ENCODE results near the gene PLCB1. TPM values are rescaled to one million over a fixed set of nuclear protein-coding genes. Genes with fewer than 3 reads are reported as not detected.

PLCB1 gene
- total and polyA plus RNA-seq, 4 donors, result 1.6 to 43.8 (median 6.1) TPM

GRCh38 chr20:8912731-8913130, 780.7 kb downstream of the PLCB1 start:
- Histone ChIP-seq H3K4me1 (ENCODE audit: control insufficient read depth in 5 of 5, insufficient read depth in 5 of 5, low read length in 5 of 5) (no peaks in the 10 kb centered on the region), H3K4me3 (no peak overlapping the region), H3K9me3 (ENCODE audit: control insufficient read depth in 4 of 4, insufficient read depth in 3 of 4, low read length in 3 of 4) (peaks cover 0 to 2% (median 0%) of the 10 kb centered on the region in 4 donors), H3K36me3 (ENCODE audit: control insufficient read depth in 4 of 4, insufficient read depth in 4 of 4, low read length in 4 of 4) (no peaks in the 10 kb centered on the region), H3K9ac (ENCODE audit: insufficient read depth in 1 of 2, low read length in 2 of 2) (no peak overlapping the region), H3K27ac (ENCODE audit: low read depth in 1 of 2, low read length in 1 of 2) (no peak overlapping the region), H3K27me3 (ENCODE audit: control insufficient read depth in 3 of 3, insufficient read depth in 3 of 3, low read length in 2 of 3) (no peaks in the 10 kb centered on the region)
- TF ChIP-seq, protein P1, sequence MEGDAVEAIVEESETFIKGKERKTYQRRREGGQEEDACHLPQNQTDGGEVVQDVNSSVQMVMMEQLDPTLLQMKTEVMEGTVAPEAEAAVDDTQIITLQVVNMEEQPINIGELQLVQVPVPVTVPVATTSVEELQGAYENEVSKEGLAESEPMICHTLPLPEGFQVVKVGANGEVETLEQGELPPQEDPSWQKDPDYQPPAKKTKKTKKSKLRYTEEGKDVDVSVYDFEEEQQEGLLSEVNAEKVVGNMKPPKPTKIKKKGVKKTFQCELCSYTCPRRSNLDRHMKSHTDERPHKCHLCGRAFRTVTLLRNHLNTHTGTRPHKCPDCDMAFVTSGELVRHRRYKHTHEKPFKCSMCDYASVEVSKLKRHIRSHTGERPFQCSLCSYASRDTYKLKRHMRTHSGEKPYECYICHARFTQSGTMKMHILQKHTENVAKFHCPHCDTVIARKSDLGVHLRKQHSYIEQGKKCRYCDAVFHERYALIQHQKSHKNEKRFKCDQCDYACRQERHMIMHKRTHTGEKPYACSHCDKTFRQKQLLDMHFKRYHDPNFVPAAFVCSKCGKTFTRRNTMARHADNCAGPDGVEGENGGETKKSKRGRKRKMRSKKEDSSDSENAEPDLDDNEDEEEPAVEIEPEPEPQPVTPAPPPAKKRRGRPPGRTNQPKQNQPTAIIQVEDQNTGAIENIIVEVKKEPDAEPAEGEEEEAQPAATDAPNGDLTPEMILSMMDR (IDR thresholded peaks at IDR 0.05; ENCODE audit: control extremely low read depth, extremely low read depth), result no peak
- DNase-seq (no peak), ATAC-seq (ENCODE audit: insufficient read depth, low FRiP score) (no peak)
- WGBS, 2 donors, result 68 to 74% methylated on average over 3 of the region's 3 CpGs

DNA sequence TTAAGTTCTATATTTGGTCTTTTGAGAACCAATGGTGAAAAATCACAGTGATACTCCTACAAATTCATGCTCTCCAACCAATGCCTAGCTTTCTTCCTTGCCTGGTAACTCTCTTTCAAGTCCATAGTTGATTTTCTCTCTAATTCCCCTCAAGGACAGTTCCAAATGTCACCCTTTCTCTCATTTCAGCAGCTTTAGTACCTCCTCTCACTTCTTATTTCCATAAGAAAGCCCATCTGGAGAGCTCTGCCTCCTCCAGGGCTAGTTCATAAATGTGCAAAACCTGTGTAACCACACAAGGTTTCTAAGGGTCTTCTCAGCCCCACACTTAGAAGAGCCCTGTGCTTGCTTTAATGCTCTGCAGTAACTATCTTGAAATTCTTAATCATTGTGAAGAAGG, 781.4 kb downstream of the PLCB1 start:
- DNase-seq (no peak), ATAC-seq (ENCODE audit: insufficient read depth, low FRiP score) (no peak)
- no peaks in the 10 kb centered on the region for H3K36me3 ChIP-seq (ENCODE audit: control insufficient read depth in 4 of 4, insufficient read depth in 4 of 4, low read length in 4 of 4)

DNA sequence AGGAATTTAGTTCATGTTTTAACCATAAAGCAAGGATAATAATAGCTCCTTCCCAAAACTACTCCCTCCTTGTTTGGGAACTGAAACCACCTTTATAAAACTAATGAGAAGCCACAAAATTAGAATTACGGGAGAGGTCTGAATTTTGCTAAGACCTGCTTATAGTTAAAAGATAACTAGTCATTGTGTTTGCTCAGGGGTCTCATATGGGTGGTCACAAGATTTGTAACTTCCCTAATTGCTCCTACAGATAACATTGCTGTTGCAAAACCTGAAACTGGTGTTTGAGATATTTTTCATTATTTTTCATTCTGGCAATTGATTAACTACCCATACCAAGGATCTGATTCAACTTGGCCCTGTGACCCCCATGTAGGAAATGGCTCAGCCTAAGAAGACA, 782.4 kb downstream of the PLCB1 start:
- no peaks in the 10 kb centered on the region for H3K27me3 ChIP-seq (ENCODE audit: control insufficient read depth in 3 of 3, insufficient read depth in 3 of 3, low read length in 2 of 3)
- H3K36me3 ChIP-seq (ENCODE audit: control insufficient read depth in 4 of 4, insufficient read depth in 4 of 4, low read length in 4 of 4), result no peaks in the 10 kb centered on the region
- no peaks in the 10 kb centered on the region for H3K4me1 ChIP-seq (ENCODE audit: control insufficient read depth in 5 of 5, insufficient read depth in 5 of 5, low read length in 5 of 5)
- no peak overlapping the region for H3K27ac ChIP-seq (ENCODE audit: low read depth in 1 of 2, low read length in 1 of 2)
- no peak overlapping the region for H3K4me3 ChIP-seq
- H3K9ac ChIP-seq (ENCODE audit: insufficient read depth in 1 of 2, low read length in 2 of 2), result no peak overlapping the region
- ATAC-seq (ENCODE audit: insufficient read depth, low FRiP score), result no peak
- peaks cover 0 to 2% (median 0%) of the 10 kb centered on the region in 4 donors for H3K9me3 ChIP-seq (ENCODE audit: control insufficient read depth in 4 of 4, insufficient read depth in 3 of 4, low read length in 3 of 4)
- WGBS, 2 donors, result 89 to 94% methylated on average over 1 of the region's 1 CpG
- TF ChIP-seq, protein P1 (IDR thresholded peaks at IDR 0.05; ENCODE audit: control extremely low read depth, extremely low read depth), result no peak
- no peak for DNase-seq

More for the DNA sequence above, 781.4 kb downstream of the PLCB1 start:
- no peak overlapping the region for H3K27ac ChIP-seq (ENCODE audit: low read depth in 1 of 2, low read length in 1 of 2)
- H3K4me3 ChIP-seq, result no peak overlapping the region
- no peaks in the 10 kb centered on the region for H3K4me1 ChIP-seq (ENCODE audit: control insufficient read depth in 5 of 5, insufficient read depth in 5 of 5, low read length in 5 of 5)
- TF ChIP-seq, protein P1 (IDR thresholded peaks at IDR 0.05; ENCODE audit: control extremely low read depth, extremely low read depth), result no peak
- H3K9me3 ChIP-seq (ENCODE audit: control insufficient read depth in 4 of 4, insufficient read depth in 3 of 4, low read length in 3 of 4), result peaks cover 0 to 2% (median 0%) of the 10 kb centered on the region in 4 donors
- H3K27me3 ChIP-seq (ENCODE audit: control insufficient read depth in 3 of 3, insufficient read depth in 3 of 3, low read length in 2 of 3), result no peaks in the 10 kb centered on the region
- no peak overlapping the region for H3K9ac ChIP-seq (ENCODE audit: insufficient read depth in 1 of 2, low read length in 2 of 2)

- Histone ChIP-seq H3K9me3 (ENCODE audit: control insufficient read depth in 4 of 4, insufficient read depth in 3 of 4, low read length in 3 of 4) (peaks cover 0 to 6% (median 0%) of the 10 kb centered on the region in 4 donors), H3K9ac (ENCODE audit: insufficient read depth in 1 of 2, low read length in 2 of 2) (no peak overlapping the region), H3K27me3 (ENCODE audit: control insufficient read depth in 3 of 3, insufficient read depth in 3 of 3, low read length in 2 of 3) (no peaks in the 10 kb centered on the region), H3K36me3 (ENCODE audit: control insufficient read depth in 4 of 4, insufficient read depth in 4 of 4, low read length in 4 of 4) (no peaks in the 10 kb centered on the region), H3K4me3 (no peak overlapping the region), H3K4me1 (ENCODE audit: control insufficient read depth in 5 of 5, insufficient read depth in 5 of 5, low read length in 5 of 5) (no peaks in the 10 kb centered on the region), H3K27ac (ENCODE audit: low read depth in 1 of 2, low read length in 1 of 2) (no peak overlapping the region)
- DNase-seq (no peak), ATAC-seq (ENCODE audit: insufficient read depth, low FRiP score) (no peak)
- TF ChIP-seq, protein P1 (IDR thresholded peaks at IDR 0.05; ENCODE audit: control extremely low read depth, extremely low read depth), result no peak
Observed at GRCh38 chr20:8917084-8917483, 785.0 kb downstream of the PLCB1 start.
